Measurements from ENCODE around the gene PTBP3. TPM values are rescaled to one million over a fixed set of nuclear protein-coding genes. Genes with fewer than 3 reads are reported as not detected.

Gene PTBP3
- total RNA-seq, 1 experiment from 2014 or later, result 57.1 TPM

GRCh38 chr9:112184946-112185345 lies 148.5 kb downstream of the PTBP3 start:
- H3K4me3 ChIP-seq (ENCODE audit: low read depth, low read length, poor library complexity, severe bottlenecking), result no peak overlapping the region
- peaks cover 11% of the 10 kb centered on the region for H3K4me1 ChIP-seq (ENCODE audit: insufficient read depth, low read length, poor library complexity, severe bottlenecking)
- ChIA-PET POLR2A (ENCODE audit: low non-redundant PET) (no interaction called here), CTCF (no interaction called here)
- intact Hi-C loops (cut with micrococcal nuclease; ENCODE audit: unreplicated experiment), result no loop called here
- no peaks in the 10 kb centered on the region for H3K36me3 ChIP-seq (ENCODE audit: insufficient read depth, low read length, poor library complexity, severe bottlenecking)
- BruUV-seq (replicated peaks), result no TSS peak
- no peaks in the 10 kb centered on the region for H3K27me3 ChIP-seq (replicated peaks; ENCODE audit: insufficient read depth, low read depth, low read length, poor library complexity)
- TF ChIP-seq CTCF (conservative IDR thresholded peaks at IDR 0.05; ENCODE audit: low read depth, low read length) (no peak), EZH2 (IDR thresholded peaks at IDR 0.05; ENCODE audit: borderline replicate concordance, low read depth, low read length, poor library complexity, severe bottlenecking) (no peak)
- DNase-seq (ENCODE audit: low spot score), result no peak
- peaks cover 6% of the 10 kb centered on the region for H3K9me3 ChIP-seq (ENCODE audit: low read depth, low read length, poor library complexity, severe bottlenecking)
- H3K27ac ChIP-seq (ENCODE audit: low read depth, low read length, poor library complexity, severe bottlenecking), result no peak overlapping the region

- peaks cover 6% of the 10 kb centered on the region for H3K9me3 ChIP-seq (ENCODE audit: low read depth, low read length, poor library complexity, severe bottlenecking)
- BruUV-seq (replicated peaks), result no TSS peak
- H3K27ac ChIP-seq (ENCODE audit: low read depth, low read length, poor library complexity, severe bottlenecking), result no peak overlapping the region
- intact Hi-C loops (cut with micrococcal nuclease; ENCODE audit: unreplicated experiment), result no loop called here
- no peak for DNase-seq (ENCODE audit: low spot score)
- H3K36me3 ChIP-seq (ENCODE audit: insufficient read depth, low read length, poor library complexity, severe bottlenecking), result no peaks in the 10 kb centered on the region
- CTCF ChIA-PET, result no interaction called here
- no peak for TF ChIP-seq CTCF (conservative IDR thresholded peaks at IDR 0.05; ENCODE audit: low read depth, low read length)
- TF ChIP-seq EZH2 (IDR thresholded peaks at IDR 0.05; ENCODE audit: borderline replicate concordance, low read depth, low read length, poor library complexity, severe bottlenecking), result no peak
- H3K27me3 ChIP-seq (replicated peaks; ENCODE audit: insufficient read depth, low read depth, low read length, poor library complexity), result no peaks in the 10 kb centered on the region
- H3K4me1 ChIP-seq (ENCODE audit: insufficient read depth, low read length, poor library complexity, severe bottlenecking), result peaks cover 11% of the 10 kb centered on the region
- POLR2A ChIA-PET (ENCODE audit: low non-redundant PET), result no interaction called here
- no peak overlapping the region for H3K4me3 ChIP-seq (ENCODE audit: low read depth, low read length, poor library complexity, severe bottlenecking)
Observed at GRCh38 chr9:112184221-112184620, 149.2 kb downstream of the PTBP3 start.

- BruUV-seq (replicated peaks), result no TSS peak
- no peaks in the 10 kb centered on the region for H3K36me3 ChIP-seq (ENCODE audit: insufficient read depth, low read length, poor library complexity, severe bottlenecking)
- H3K4me1 ChIP-seq (ENCODE audit: insufficient read depth, low read length, poor library complexity, severe bottlenecking), result peaks cover 11% of the 10 kb centered on the region
- ChIA-PET CTCF (no interaction called here), POLR2A (ENCODE audit: low non-redundant PET) (no interaction called here)
- H3K27ac ChIP-seq (ENCODE audit: low read depth, low read length, poor library complexity, severe bottlenecking), result no peak overlapping the region
- no peaks in the 10 kb centered on the region for H3K27me3 ChIP-seq (replicated peaks; ENCODE audit: insufficient read depth, low read depth, low read length, poor library complexity)
- intact Hi-C loops (cut with micrococcal nuclease; ENCODE audit: unreplicated experiment), result no loop called here
- peaks cover 6% of the 10 kb centered on the region for H3K9me3 ChIP-seq (ENCODE audit: low read depth, low read length, poor library complexity, severe bottlenecking)
- no peak for DNase-seq (ENCODE audit: low spot score)
- no peak overlapping the region for H3K4me3 ChIP-seq (ENCODE audit: low read depth, low read length, poor library complexity, severe bottlenecking)
- no peak for TF ChIP-seq EZH2 (IDR thresholded peaks at IDR 0.05; ENCODE audit: borderline replicate concordance, low read depth, low read length, poor library complexity, severe bottlenecking)
- no peak for TF ChIP-seq CTCF (conservative IDR thresholded peaks at IDR 0.05; ENCODE audit: low read depth, low read length)
Observed at GRCh38 chr9:112180387-112180881, 153.0 kb downstream of the PTBP3 start.
